ENCODE data around the gene LSS. TPM values are rescaled to one million over a fixed set of nuclear protein-coding genes. Genes with fewer than 3 reads are reported as not detected.

The LSS gene
- total RNA-seq, 1 donor from 2014 or later = 26.7 TPM

DNA sequence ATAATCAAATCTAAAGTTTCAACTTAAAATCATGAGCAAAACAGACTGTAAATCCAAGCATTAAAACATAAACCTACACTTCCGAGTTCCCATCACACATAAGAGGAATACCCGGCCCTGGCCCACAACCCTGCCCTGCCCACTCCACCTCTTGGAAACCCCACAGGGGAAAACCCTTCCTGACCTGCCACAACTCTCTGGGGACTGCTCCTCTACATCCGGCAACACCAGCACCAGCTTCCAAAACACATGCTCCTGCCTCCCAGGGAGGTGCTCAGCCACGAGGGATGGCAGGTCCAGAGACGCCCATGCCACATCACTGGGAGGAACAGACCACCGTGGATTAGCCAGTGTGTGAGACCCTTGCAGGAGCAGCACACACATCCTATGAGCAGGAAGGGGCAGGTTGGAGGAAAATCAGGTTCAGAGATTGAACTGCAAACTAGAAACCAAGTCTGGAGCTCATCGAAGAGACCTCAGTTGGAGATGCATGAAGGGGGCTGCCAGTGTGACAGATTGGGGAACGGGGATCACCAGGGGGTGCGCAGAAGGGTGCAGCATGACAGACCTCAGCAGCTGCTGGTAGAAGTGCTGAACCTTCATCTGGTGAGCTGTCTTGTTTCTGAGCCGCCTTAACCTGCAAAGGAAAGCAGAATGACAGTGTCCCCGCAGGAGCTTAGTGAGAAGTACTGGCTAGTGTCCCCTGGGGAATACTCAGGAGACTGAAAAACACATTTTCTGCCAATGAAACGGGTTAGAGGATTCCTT, 25.8 kb upstream of the LSS start:
- H3F3A ChIP-seq (ENCODE audit: low read depth) = no peaks in the 10 kb centered on the region
- H4K20me1 ChIP-seq (ENCODE audit: low read depth) = no peaks in the 10 kb centered on the region
- H3K4me1 ChIP-seq = no peaks in the 10 kb centered on the region
- TF ChIP-seq EZH2 (IDR thresholded peaks at IDR 0.05) (no peak), EZH2phosphoT487 (IDR thresholded peaks at IDR 0.05) (no peak)
- TF ChIP-seq, protein P1, sequence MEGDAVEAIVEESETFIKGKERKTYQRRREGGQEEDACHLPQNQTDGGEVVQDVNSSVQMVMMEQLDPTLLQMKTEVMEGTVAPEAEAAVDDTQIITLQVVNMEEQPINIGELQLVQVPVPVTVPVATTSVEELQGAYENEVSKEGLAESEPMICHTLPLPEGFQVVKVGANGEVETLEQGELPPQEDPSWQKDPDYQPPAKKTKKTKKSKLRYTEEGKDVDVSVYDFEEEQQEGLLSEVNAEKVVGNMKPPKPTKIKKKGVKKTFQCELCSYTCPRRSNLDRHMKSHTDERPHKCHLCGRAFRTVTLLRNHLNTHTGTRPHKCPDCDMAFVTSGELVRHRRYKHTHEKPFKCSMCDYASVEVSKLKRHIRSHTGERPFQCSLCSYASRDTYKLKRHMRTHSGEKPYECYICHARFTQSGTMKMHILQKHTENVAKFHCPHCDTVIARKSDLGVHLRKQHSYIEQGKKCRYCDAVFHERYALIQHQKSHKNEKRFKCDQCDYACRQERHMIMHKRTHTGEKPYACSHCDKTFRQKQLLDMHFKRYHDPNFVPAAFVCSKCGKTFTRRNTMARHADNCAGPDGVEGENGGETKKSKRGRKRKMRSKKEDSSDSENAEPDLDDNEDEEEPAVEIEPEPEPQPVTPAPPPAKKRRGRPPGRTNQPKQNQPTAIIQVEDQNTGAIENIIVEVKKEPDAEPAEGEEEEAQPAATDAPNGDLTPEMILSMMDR (IDR thresholded peaks at IDR 0.05) = no peak
- Mint-ChIP-seq H3K27ac (no peak overlapping the region), H3K4me3 (no peak overlapping the region), H3K4me1 (no peaks in the 10 kb centered on the region), H3K36me3 (peaks cover 43% of the 10 kb centered on the region), H3K9me3 (no peaks in the 10 kb centered on the region), H3K27me3 (ENCODE audit: insufficient read depth, low read depth) (peaks cover 8% of the 10 kb centered on the region)
- peaks cover 12% of the 10 kb centered on the region for H3K36me3 ChIP-seq
- no peak overlapping the region for H2AFZ ChIP-seq (replicated peaks)
- H3K4me3 ChIP-seq = no peak overlapping the region
- H3K4me2 ChIP-seq = no peak overlapping the region
- no peaks in the 10 kb centered on the region for H3K9me3 ChIP-seq (ENCODE audit: low read depth)
- no peak overlapping the region for H3K9ac ChIP-seq
- H3K27me3 ChIP-seq = no peaks in the 10 kb centered on the region
- H3K79me2 ChIP-seq (ENCODE audit: low read depth) = no peaks in the 10 kb centered on the region
- no peak overlapping the region for H3K27ac ChIP-seq
- no peak for DNase-seq (ENCODE audit: low spot score)

DNA sequence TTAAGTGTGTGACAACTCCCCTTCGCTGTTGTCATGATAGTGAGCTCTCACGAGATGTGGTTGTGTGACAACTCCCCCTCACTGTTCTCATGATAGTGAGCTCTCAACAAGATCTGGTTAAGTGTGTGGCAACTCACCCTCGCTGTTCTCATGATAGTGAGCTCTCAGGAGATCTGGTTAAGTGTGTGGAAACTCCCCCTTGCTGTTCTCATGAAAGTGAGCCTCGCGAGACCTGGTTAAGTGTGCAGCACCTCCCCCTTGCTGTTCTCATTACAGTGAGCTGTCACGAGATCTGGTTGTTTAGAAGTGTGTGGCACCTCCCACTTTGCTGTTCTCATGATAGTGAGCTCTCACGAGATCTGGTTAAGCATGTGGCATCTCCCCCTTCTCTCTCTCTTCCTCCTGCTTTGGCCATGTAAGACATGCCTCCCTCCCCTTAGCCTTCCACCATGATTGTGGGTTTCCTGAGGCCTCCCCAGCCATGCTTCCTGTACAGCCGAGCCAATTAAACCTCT, 25.1 kb upstream of the LSS start:
- peaks cover 47% of the 10 kb centered on the region for H3K36me3 Mint-ChIP-seq
- Histone ChIP-seq H3K36me3 (peaks cover 12% of the 10 kb centered on the region), H2AFZ (replicated peaks) (no peak overlapping the region)

DNA sequence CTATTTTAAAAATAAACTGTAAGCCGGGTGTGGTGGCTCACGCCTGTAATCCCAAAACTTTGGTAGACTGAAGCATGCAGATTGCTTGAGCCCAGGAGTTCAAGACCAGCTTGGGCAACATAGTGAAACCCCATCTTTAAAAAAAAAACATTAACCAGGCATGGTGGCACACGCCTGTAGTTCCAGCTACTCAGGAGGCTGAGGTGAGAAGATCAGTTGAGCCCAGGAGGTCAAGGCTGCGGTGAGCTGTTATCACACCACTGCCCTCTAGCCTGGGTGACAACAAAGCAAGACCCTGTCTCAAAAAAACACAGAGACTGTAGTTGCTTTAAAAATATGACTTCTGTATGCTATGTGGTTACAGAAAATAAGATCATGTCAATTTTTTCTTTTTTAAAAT, 24.3 kb upstream of the LSS start:
- H3K36me3 ChIP-seq = peaks cover 12% of the 10 kb centered on the region
- H3K4me1 ChIP-seq = no peaks in the 10 kb centered on the region
- no peaks in the 10 kb centered on the region for H3K27me3 ChIP-seq
- no peak overlapping the region for H3K27ac Mint-ChIP-seq
- no peak overlapping the region for H3K9ac ChIP-seq
- peaks cover 8% of the 10 kb centered on the region for H3K27me3 Mint-ChIP-seq (ENCODE audit: insufficient read depth, low read depth)
- no peak overlapping the region for H2AFZ ChIP-seq (replicated peaks)
- H3K4me2 ChIP-seq = no peak overlapping the region
- TF ChIP-seq EZH2 (IDR thresholded peaks at IDR 0.05) (no peak), EZH2phosphoT487 (IDR thresholded peaks at IDR 0.05) (no peak)
- TF ChIP-seq, protein P1 (IDR thresholded peaks at IDR 0.05) = no peak
- no peaks in the 10 kb centered on the region for H3K9me3 ChIP-seq (ENCODE audit: low read depth)
- no peaks in the 10 kb centered on the region for H4K20me1 ChIP-seq (ENCODE audit: low read depth)
- DNase-seq (ENCODE audit: low spot score) = no peak
- peaks cover 43% of the 10 kb centered on the region for H3K36me3 Mint-ChIP-seq
- H3F3A ChIP-seq (ENCODE audit: low read depth) = no peaks in the 10 kb centered on the region
- no peak overlapping the region for H3K4me3 ChIP-seq
- H3K9me3 Mint-ChIP-seq = no peaks in the 10 kb centered on the region
- no peaks in the 10 kb centered on the region for H3K79me2 ChIP-seq (ENCODE audit: low read depth)
- H3K4me3 Mint-ChIP-seq = no peak overlapping the region
- no peaks in the 10 kb centered on the region for H3K4me1 Mint-ChIP-seq
- no peak overlapping the region for H3K27ac ChIP-seq

More for the DNA sequence above, 25.1 kb upstream of the LSS start:
- H3K4me2 ChIP-seq = no peak overlapping the region
- H3K4me1 ChIP-seq = no peaks in the 10 kb centered on the region
- Mint-ChIP-seq H3K27ac (peak overlapping the region; percentile 59), H3K27me3 (ENCODE audit: insufficient read depth, low read depth) (peaks cover 8% of the 10 kb centered on the region), H3K4me3 (no peak overlapping the region), H3K9me3 (no peaks in the 10 kb centered on the region), H3K4me1 (no peaks in the 10 kb centered on the region)
- no peak overlapping the region for H3K9ac ChIP-seq
- H3K9me3 ChIP-seq (ENCODE audit: low read depth) = no peaks in the 10 kb centered on the region
- no peaks in the 10 kb centered on the region for H4K20me1 ChIP-seq (ENCODE audit: low read depth)
- H3K27me3 ChIP-seq = no peaks in the 10 kb centered on the region
- no peaks in the 10 kb centered on the region for H3K79me2 ChIP-seq (ENCODE audit: low read depth)
- H3F3A ChIP-seq (ENCODE audit: low read depth) = no peaks in the 10 kb centered on the region
- TF ChIP-seq, protein P1 (IDR thresholded peaks at IDR 0.05) = no peak
- TF ChIP-seq EZH2 (IDR thresholded peaks at IDR 0.05) (no peak), EZH2phosphoT487 (IDR thresholded peaks at IDR 0.05) (no peak)
- DNase-seq (ENCODE audit: low spot score) = no peak
- H3K4me3 ChIP-seq = no peak overlapping the region
- H3K27ac ChIP-seq = no peak overlapping the region

All from neural progenitor cell (in vitro differentiated cells).